ENCODE measurements around the gene CCL8.

- TF ChIP-seq EZH2 (IDR thresholded peaks at IDR 0.05; ENCODE audit: insufficient read depth, poor library complexity, severe bottlenecking) (no peak), EZH2phosphoT487 (IDR thresholded peaks at IDR 0.05; ENCODE audit: insufficient read depth, low read depth) (no peak)
These were observed 12.8 kb upstream of the CCL8 start for GRCh38 chr17:34306466-34306865.
